Gastrocnemius medialis (tissue), 4 donors: ENCODE results near the gene PRICKLE2.

Experiments
- CTCF ChIP-seq, 5 experiments: fragments of 450-650 bp in 3 of 5; fragments of 200-600 bp in 2 of 5; sonication (generic) in 2 of 5; IDR thresholded peaks in 4 of 5; conservative IDR thresholded peaks in 1 of 5; 1 replicate in 4 of 5; 2 replicates in 1 of 5; pipeline ENCODE4 v1.5.1; 2016 to 2019; ENCODE audit warnings: antibody characterized with exemption in 5 of 5, mild to moderate bottlenecking in 3 of 5, moderate library complexity in 3 of 5
- POLR2A ChIP-seq, 2 donors: fragments of 450-650 bp; IDR thresholded peaks; one replicate each; pipeline ENCODE4 v1.6.1; 2017; ENCODE audit warnings: antibody characterized with exemption in 2 of 2, mild to moderate bottlenecking in 2 of 2, moderate library complexity in 2 of 2

- no peak for TF ChIP-seq CTCF (IDR thresholded peaks at IDR 0.05 in 4 of 5, conservative IDR thresholded peaks at IDR 0.05 in 1 of 5)
- TF ChIP-seq POLR2A (IDR thresholded peaks at IDR 0.05), result no peak
Measured at GRCh38 chr3:64266065-64266931, 41.0 kb upstream of the PRICKLE2 start.
